Mesenteric fat pad (tissue), 1 donor: ENCODE results near the gene CDK14. TPM values are rescaled to one million over a fixed set of nuclear protein-coding genes. Genes with fewer than 3 reads are reported as not detected.
"Not testable (repeated sequence)": the region's sequence is repeated elsewhere in the genome, so short reads cannot be mapped to it uniquely, and the experiment has no call there.

ENCODE experiments used
- DNase-seq: peaks from one replicate; pipeline ENCODE4 v3.0.0-alpha.2; 2020; ENCODE audit warnings: low spot score
- total RNA-seq: library from RNA; stranded (reverse); fragmentation: NEBNext Ultra II Directional; extraction: Animal tissue kit (Norgen Biotek cat#: 25700); gene quantifications from one replicate; pipeline ENCODE4 v1.2.1, GENCODE V29; 2021
- donor health status: DM: yes; HTN: yes; CAD: no.

CDK14 gene
- total RNA-seq, 1 donor from 2014 or later = 47.2 TPM

- DNase-seq = no peak
These were observed 293.1 kb downstream of the CDK14 start for GRCh38 chr7:90889210-90889609.

- no peak for DNase-seq
These were observed 293.5 kb downstream of the CDK14 start for GRCh38 chr7:90889644-90890043.

GRCh38 chr7:90891529-90891928 lies 295.4 kb downstream of the CDK14 start:
- DNase-seq = no peak

GRCh38 chr7:90892213-90892612 lies 296.1 kb downstream of the CDK14 start:
- no peak for DNase-seq

- DNase-seq = no peak
These were observed 298.0 kb downstream of the CDK14 start for GRCh38 chr7:90894122-90894521.

- no peak for DNase-seq
These were observed 300.3 kb downstream of the CDK14 start for GRCh38 chr7:90896458-90896857.

- no peak for DNase-seq
These were observed 301.9 kb downstream of the CDK14 start for GRCh38 chr7:90897961-90898469.

- DNase-seq = no peak
These were observed 304.7 kb downstream of the CDK14 start for GRCh38 chr7:90900628-90901356.

GRCh38 chr7:90903841-90904240 lies 307.7 kb downstream of the CDK14 start:
- no peak for DNase-seq

- DNase-seq = no peak
These were observed 314.0 kb downstream of the CDK14 start for GRCh38 chr7:90910136-90910535.

- no peak for DNase-seq
These were observed 320.2 kb downstream of the CDK14 start for GRCh38 chr7:90916319-90916718.

GRCh38 chr7:90917539-90917938 lies 321.4 kb downstream of the CDK14 start:
- DNase-seq = no peak

GRCh38 chr7:90918303-90918702 lies 322.2 kb downstream of the CDK14 start:
- no peak for DNase-seq

GRCh38 chr7:90919816-90920215 lies 323.7 kb downstream of the CDK14 start:
- no peak for DNase-seq

- no peak for DNase-seq
These were observed 324.2 kb downstream of the CDK14 start for GRCh38 chr7:90920336-90920735.

- DNase-seq = no peak
These were observed 327.4 kb downstream of the CDK14 start for GRCh38 chr7:90923541-90923997.

GRCh38 chr7:90928700-90929424 lies 332.7 kb downstream of the CDK14 start:
- not testable (repeated sequence) for DNase-seq

GRCh38 chr7:90931986-90932916 lies 336.1 kb downstream of the CDK14 start:
- DNase-seq = no peak

GRCh38 chr7:90933041-90933440 lies 336.9 kb downstream of the CDK14 start:
- DNase-seq = no peak

GRCh38 chr7:90933984-90934383 lies 337.9 kb downstream of the CDK14 start:
- DNase-seq = no peak

GRCh38 chr7:90938371-90938770 lies 342.2 kb downstream of the CDK14 start:
- DNase-seq = no peak
